GM18498 (cell line): Measurements from ENCODE around the gene SGPP2.
A peak's percentile ranks its signal among the peaks of the same experiment; 100 is the strongest.

Experiments
- ATAC-seq: cut with Tn5 transposase; IDR thresholded peaks from one replicate; pipeline ENCODE4 v1.9.1; 2021; ENCODE audit warnings: mild to moderate bottlenecking, moderate library complexity; ENCODE audit not compliant: unreplicated experiment

The SGPP2 gene

DNA sequence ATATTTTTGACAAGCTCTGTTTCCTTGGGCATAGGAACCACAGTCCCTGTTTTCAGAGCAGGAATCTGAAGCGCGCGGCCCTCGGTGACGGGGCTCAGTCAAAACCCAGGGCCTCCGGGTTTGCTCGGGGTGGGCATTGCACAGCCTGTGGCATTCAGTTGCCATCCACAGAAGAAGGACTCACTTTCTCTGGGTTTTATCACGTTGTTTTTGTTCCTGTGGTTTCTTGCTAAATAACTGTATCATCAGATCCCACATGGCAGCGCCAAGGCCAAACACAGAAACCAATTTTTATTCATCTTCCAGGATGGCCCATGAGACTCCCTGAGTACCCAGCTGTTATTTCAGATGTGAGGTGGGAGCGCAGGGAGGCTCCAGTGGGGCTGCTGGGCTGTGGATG is 35.6 kb downstream of the SGPP2 start:
- no peak for ATAC-seq

- ATAC-seq = no peak
Observed at GRCh38 chr2:222465746-222466145, 41.4 kb downstream of the SGPP2 start.

DNA sequence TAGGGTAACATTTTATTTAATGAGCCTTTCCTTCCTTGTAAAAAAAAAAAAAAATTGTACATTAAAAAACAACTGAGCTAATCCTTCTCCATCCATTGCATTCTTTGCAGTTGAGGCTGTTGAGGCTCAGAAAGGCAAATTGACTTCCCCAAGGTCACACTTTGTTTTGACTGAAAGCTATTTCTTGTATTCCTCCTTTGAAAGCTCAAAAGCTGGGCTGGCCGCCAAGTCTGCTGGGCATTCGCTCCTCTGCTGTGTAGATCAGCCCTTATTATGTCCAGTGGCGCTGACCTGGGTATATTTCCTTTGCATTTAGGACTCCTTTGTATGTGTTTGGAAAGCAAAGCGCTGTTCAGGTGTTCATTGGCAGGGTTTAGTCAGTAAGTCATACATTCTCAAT is 44.0 kb downstream of the SGPP2 start:
- ATAC-seq = no peak

DNA sequence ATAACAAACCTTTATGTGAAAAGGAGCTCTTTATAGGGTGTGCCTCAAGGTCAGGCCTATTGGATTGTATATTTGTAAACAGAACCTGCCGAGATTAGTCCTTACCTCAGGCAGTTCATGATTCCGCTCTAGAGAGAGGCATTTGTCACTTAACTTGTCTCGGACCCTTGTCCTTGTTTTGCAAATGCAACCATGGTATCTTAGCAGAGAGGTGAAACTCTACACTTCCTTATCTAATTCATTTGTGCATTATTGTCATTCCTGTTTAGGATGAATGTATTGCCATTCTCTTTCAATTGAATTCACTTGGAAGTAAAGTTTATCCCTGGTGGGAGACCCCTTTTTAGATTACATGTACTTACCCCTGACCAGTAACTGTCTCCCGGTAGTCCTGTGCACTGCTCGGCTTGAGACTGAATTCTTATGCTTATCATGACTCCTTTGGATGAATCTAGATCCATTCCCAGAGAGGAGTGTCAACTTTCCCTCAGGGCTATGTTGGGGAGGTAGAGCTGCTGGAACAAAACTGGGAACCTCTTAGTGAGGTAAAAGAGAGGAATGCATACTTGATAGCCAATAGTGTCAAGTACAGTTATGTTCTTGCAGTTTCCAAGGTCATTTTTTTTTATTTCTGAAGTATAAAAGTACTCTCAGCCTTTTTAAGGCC is 46.6 kb downstream of the SGPP2 start:
- ATAC-seq = no peak

DNA sequence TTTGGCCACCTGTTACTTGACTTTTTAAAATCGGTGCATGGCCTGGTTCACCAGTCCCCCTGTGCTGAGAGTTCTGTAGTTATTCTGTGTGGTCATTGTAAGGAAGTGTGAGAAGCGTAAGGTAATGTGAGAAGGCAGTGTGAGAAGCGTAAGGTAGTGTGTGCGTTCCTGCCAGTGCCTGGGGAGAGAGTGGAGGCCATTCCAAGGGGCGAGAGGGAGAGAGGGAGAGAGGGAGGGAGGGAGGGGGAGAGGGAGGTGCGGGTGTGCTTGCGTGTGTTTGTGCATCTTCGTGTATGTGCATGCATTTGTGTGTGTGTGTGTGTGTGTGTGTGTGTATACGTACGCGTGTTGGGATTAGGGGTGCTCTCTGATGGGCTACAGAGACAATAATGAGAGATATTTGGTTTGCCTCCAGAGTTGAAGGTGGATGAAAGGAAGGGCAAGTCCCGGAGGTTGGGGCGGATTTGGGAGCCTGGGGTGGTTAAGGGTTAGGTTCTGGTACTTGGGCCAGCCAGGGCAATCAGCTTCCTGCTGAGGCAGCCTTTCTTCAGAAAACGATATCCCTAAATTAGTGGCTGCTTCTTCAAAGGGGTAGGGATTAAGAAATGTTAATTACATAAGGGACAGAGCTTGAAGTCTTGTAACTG is 53.7 kb downstream of the SGPP2 start:
- no peak for ATAC-seq

DNA sequence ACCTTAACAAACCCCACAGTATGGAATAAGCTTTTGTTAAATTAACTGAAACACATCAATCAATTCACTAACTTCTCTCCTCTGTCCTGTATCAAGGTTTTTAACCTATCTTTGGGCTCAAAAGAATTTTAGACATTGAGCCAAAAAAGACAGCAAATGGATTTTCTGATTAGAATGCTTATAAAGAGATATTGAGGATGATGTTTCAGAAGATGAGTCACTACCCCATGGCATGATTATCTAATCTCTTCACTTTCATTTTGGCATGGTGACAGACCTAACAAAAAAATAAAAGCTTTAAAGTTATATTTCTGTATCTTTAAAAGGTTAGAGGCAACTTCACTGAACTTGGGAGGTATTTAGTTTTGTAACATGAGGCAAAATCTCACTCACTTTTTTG is 55.5 kb downstream of the SGPP2 start:
- no peak for ATAC-seq

DNA sequence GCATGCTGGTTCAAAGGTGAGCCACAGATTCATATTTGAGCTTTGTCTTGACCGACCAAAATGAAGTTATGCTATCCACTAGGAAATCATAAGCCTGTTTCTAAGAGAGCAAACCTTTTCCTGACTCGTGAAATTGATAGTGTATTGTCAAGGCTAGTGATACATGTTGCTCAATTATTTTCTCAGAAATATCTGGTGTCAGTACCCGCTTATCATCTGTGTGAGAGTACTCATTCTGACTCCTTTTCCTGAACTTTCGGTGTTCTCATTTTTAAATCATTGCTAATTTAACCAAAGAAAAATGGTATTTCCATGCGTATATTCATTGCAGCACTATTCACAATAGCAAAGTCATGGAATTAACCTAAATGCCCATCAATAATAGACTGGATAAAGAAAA is 56.2 kb downstream of the SGPP2 start:
- no peak for ATAC-seq

DNA sequence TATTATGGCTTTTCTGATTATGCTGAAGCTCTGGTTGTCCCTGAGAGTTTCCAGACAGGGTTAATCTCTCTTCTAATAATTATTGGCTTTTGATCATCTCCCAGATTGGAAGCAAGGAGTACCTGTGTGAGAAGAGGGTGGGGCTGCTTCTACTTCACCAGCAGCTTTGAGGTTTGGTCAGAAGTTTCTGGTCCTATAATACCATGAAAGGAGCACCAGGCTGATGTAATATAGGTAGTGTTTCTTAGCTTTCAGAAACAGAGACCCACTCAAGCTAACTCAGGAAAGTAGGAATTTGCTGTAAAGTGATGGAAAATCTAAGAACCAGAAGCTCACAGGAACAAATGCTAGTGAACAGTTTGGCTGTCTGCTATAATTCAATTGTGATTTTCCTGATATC is 57.6 kb downstream of the SGPP2 start:
- ATAC-seq = peak; percentile 40

- ATAC-seq = peak; percentile 39
Observed at GRCh38 chr2:222483513-222484039, 59.2 kb downstream of the SGPP2 start.

DNA sequence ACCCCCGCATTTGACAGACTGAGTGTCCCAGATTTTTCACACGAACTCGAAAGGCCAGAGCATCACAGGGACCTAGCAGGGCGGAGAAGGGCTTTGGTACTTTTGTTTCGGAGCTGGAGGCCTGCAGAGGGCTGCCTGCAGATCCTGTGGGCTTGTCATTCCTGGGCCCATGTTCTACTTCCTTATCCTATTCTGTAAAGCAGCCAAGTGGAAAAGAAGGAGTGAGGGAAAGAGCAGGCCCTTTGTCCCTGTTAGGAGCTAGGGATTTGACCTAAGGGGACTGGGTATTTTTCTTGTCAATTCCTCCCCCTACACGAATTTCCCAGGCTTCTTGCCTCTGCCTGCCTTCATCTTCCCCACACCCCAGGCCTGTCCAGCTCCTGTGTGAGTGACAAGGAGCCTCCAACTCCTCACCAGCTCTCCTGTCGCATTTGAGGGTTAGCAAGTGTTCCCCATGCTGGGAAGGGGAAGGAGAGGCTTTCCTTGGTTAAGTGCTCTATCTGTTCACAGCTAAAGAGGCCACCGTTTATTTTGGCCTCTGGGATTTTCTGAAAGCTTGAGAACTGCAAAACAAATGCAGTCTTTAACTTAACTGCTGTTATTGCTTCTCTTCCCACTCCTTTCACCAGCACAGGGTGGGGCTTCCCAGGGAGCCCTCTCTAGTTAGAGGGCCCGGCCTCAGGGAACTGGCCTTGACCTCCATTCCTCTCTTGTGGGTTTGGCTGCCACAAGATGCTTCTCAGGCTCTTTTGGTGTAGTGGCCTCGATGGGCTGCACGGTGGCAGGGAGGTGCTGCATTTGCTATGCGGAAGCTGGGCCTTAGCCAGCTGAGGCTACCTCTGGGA is 61.2 kb downstream of the SGPP2 start:
- ATAC-seq = no peak

DNA sequence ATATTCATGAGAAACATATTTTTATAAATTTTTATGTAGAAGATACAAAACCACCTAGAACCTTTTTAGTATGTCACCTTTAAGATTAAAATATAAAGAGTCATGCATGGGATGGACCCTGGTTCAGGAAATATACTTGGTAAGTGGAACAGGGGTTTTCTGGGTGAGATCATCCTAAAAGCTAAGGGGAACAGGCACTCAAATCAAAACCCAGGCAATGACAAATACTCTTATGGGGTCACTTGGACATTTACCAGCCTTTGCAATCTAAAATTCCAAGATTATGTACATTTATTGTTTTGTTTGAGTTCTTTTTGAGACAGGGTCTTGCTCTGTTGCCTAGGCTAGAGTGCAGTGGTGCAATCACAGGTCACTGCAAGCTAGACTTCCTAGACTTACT is 65.8 kb downstream of the SGPP2 start:
- ATAC-seq = no peak

DNA sequence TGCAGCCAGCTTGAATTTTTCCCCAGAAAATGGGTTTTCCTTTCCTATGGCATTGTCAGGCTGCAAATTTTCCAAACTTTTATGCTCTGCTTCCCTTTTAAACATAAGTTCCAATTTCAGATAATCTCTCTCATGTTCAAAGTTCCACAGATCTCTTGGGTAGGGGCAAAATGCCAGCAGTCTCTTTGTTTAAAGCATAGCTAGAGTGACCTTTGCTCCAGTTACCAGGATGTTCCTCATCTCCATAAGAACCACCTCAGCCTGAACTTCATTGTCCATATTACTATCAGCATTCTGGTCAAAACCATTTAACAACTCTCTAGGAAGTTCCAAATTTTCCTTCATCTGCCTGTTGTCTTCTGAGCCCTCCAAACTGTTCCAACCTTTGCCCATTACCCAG is 68.3 kb downstream of the SGPP2 start:
- no peak for ATAC-seq

GRCh38 chr2:222494104-222494739 is 69.9 kb downstream of the SGPP2 start:
- no peak for ATAC-seq

- ATAC-seq = no peak
Observed at GRCh38 chr2:222495388-222495787, 71.0 kb downstream of the SGPP2 start.

DNA sequence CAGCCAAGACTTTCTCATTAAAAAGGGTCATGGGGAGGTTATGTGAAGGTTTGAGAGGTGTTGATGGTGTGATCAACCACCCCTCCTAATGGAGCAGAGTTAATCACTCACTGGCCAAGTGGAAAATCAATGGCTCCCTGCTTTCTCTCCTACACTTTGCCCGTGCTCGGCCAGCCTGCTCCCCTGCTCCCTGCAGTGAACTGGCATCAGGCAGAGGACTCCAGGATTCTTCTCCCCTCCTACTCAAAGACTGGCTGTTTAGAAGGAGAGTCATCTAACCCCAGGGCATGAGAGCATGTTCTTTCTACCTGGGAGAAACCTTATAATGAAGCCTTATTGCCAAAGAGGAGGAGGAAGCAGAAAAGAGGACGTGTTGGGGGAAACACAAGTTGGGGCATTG is 74.9 kb downstream of the SGPP2 start:
- no peak for ATAC-seq

DNA sequence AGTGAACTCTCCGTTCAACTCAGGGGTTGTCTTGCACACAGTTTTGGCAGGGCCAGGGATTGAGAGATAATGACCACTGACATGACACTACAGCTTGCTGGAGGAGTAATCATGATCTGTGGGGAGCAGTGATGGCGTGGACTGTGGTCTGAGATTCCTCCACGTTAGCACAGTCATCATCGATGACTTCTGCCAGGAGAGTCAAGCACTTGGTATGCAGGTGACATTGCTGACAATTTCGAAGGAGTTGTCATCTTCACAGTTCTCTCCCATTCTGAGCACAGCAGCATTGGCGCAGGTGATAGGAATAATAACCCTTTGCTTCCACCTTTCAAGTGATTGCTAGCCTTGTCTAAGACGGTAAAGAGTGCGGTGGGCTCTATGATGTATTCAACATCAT is 79.8 kb downstream of the SGPP2 start:
- no peak for ATAC-seq

DNA sequence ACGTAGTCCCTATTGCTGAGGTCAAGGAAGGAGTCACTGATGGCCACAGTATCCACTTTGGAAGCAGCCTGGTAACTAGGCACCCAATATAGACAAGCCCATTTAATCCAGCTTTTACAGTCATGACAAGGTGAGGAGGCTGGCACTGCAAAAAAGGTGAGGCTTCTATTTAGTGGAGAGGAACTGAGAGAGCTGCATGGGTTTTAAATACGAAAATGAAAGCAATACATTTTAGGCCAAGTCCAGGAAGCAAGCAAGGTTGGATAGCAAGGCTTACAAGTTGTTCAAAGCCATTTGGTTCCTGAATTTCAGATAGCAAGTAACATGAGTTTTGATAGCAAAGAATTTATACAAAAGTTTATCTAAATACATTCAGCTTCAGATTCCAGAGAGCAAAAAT is 80.4 kb downstream of the SGPP2 start:
- peak; percentile 98 for ATAC-seq

DNA sequence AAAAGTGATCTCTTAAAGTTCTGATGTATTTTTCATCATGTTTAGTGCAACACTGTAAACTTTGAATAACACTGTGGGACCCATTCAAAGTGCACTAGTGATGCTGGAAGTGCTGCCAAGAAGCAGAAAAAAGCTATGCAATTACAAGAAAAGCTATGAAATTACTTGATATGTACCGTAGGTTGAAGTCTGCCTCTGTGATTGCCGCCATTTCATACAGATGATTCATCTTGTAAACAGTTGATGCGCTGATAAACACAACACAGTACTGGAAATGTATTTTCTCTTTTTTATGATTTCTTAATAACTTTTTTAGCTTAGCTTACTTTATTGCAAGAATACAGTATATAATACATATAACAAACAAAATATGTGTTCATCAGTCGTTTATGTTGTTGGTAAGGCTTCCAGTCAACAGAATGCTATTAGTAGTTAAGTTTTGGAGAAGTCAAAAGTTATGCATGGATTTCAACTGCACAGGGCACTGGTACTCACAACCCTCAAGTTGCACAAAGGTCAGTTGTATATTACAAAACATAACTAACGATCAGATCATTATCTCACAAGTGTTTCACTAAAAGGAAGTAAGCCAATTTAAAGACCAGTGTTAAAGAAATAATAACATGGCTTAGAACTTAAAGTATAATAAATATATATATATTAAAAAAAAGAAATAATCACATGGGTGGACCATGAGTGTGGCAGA is 82.0 kb downstream of the SGPP2 start:
- ATAC-seq = no peak

- no peak for ATAC-seq
Observed at GRCh38 chr2:222514901-222515300, 90.6 kb downstream of the SGPP2 start.

DNA sequence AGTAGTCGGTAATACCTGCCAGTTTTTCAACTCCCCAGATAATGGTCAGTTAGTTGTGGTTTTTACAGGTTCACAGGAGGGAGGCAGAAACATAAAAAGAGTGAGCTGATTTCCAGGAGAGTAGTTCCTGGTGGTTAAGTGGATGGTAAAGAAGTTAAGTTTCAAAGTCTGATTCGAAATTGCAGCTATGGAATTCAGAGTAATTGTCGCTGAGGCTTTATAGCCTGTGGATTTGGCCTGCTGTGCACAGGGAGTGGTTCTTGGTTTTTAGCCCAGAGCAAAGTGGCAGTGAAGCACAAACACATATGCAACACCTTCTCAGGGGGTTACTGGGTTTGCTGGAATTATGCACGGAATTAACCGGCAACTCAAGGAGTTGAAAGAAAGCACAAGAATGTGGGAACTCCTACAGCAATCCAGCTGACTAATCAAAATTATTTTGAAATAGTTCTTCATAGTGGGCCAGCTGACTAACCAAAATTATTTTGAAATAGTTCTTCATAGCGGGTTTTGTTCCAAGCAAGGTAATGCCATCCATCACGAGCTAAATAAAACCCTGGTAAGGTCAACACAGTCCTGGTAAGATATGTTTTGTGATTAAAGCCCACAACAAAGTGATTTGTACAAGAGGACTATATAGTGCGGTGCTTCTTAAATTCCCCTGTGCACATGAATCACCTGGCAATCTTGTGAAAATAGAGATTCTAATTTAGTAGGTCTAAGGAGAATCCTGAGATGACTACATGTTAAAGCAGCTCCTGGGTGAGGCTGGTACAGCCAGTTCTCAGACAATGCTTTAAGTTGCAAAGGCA is 94.4 kb downstream of the SGPP2 start:
- ATAC-seq = no peak
